Measurements from ENCODE around the gene SLC6A11.

GRCh38 chr3:10775828-10776227 lies 40.2 kb upstream of the SLC6A11 start:
- TF ChIP-seq POLR2A (IDR thresholded peaks at IDR 0.05), result no peak
- TF ChIP-seq CTCF (IDR thresholded peaks at IDR 0.05), result no peak
- no peak for TF ChIP-seq EP300 (IDR thresholded peaks at IDR 0.05)
